ENCODE measurements around the gene POU2AF2. TPM values are rescaled to one million over a fixed set of nuclear protein-coding genes. Genes with fewer than 3 reads are reported as not detected.

POU2AF2 gene
- total and polyA plus RNA-seq, 2 of the 8 experiments (the other 6 are each of a cell fraction or from before 2014, with no cell fraction given) = not detected

DNA sequence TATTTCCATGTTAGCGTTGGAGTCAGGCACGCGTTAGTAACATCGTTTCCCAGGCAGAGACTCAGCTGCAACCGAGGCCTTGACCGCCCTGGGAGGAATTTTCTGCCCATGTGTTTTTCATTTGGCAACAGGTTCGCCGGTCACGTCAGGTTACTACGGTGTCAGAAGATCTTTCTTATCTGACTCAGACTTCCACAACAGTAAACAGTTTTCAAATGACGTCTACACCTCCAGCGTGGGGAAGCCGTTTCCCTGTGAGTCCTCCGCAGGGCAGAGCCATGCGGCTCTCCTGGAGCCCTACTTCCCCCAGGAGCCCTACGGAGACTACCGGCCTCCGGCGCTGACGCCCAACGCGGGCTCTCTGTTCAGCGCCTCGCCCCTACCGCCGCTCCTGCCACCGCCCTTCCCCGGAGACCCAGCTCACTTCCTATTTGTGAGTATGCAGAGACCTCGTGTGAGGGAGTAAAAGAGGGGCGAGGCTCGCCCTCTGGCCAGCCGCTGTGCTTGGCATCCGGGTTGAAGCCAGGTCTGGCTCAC lies 38.5 kb downstream of the POU2AF2 start:
- no peaks in the 10 kb centered on the region for H3K23me2 ChIP-seq (ENCODE audit: low read depth, low read length)

More for the DNA sequence above, 38.5 kb downstream of the POU2AF2 start:
- Histone ChIP-seq H4K91ac (replicated peaks; ENCODE audit: insufficient read length, low read length) (no peak overlapping the region), H3K4me3 (ENCODE audit: extremely low read depth in 1 of 4, insufficient read depth in 2 of 4, low read depth in 3 of 4, low read length in 4 of 4) (no peak overlapping the region), H3K27ac (ENCODE audit: low read depth, low read length) (no peak overlapping the region), H2BK15ac (ENCODE audit: low read length) (no peak overlapping the region), H4K8ac (ENCODE audit: extremely low read depth, insufficient read depth, low read length) (no peak overlapping the region), H2AFZ (ENCODE audit: low read length) (no peak overlapping the region; the same call in 1 of the 2 replicates), H3K4me1 (replicated peaks in 1 of 4; ENCODE audit: control insufficient read depth in 3 of 4, insufficient read depth in 4 of 4, low read length in 3 of 4) (peaks cover 0 to 3% (median 0%) of the 10 kb centered on the region in 4 experiments; a peak in 2 of 7 replicates), H3K79me2 (ENCODE audit: control insufficient read depth in 1 of 2, insufficient read depth in 2 of 2, low read length in 2 of 2) (no peaks in the 10 kb centered on the region), H3K18ac (ENCODE audit: extremely low read depth, low read length) (no peak overlapping the region), H4K5ac (ENCODE audit: insufficient read length, low read depth, low read length) (no peak overlapping the region), H2AK5ac (ENCODE audit: low read depth, low read length) (no peak overlapping the region), H3K23ac (ENCODE audit: insufficient read length) (no peak overlapping the region), H3K79me1 (ENCODE audit: low read depth, low read length) (no peaks in the 10 kb centered on the region), H2BK5ac (ENCODE audit: low read depth, low read length) (no peak overlapping the region), H3K14ac (ENCODE audit: insufficient read length) (no peak overlapping the region), H3K4ac (replicated peaks; ENCODE audit: insufficient read length, low read depth, low read length) (no peak overlapping the region), H3K9me3 (ENCODE audit: insufficient read depth in 2 of 2, low read depth in 1 of 2, low read length in 1 of 2) (no peaks in the 10 kb centered on the region), H3K27me3 (replicated peaks in 1 of 4; ENCODE audit: control insufficient read depth in 3 of 4, extremely low read depth in 1 of 4, insufficient read depth in 3 of 4, low read length in 3 of 4) (no peaks in the 10 kb centered on the region), H3K56ac (replicated peaks; ENCODE audit: insufficient read length, low read depth, low read length) (no peak overlapping the region), H3K4me2 (ENCODE audit: insufficient read depth in 1 of 2, low read depth in 2 of 2, low read length in 2 of 2) (no peak overlapping the region), H2BK12ac (ENCODE audit: low read depth, low read length) (no peak overlapping the region), H2BK120ac (replicated peaks; ENCODE audit: low read depth, low read length) (no peak overlapping the region), H3K36me3 (ENCODE audit: control insufficient read depth in 2 of 4, insufficient read depth in 4 of 4, low read length in 3 of 4) (no peaks in the 10 kb centered on the region), H4K20me1 (replicated peaks in 1 of 2; ENCODE audit: control insufficient read depth in 1 of 2, insufficient read depth in 2 of 2, low read length in 2 of 2) (no peaks in the 10 kb centered on the region), H2BK20ac (ENCODE audit: low read length) (no peak overlapping the region), H3K9ac (replicated peaks in 1 of 4; ENCODE audit: extremely low read depth in 1 of 4, low read depth in 3 of 4, low read length in 3 of 4) (no peak overlapping the region)
- no peak for FAIRE-seq
- no peak for TF ChIP-seq RXRA (IDR thresholded peaks at IDR 0.05; ENCODE audit: insufficient read depth, low read depth, low read length)
- POLR2A ChIA-PET (ENCODE audit: partially characterized antibody) = interaction anchor here (1.4 to 1.6 kb wide), 2 partner anchors 16 to 152 kb away, joined by 3 to 4 read pairs; no protein-coding TSS in a partner anchor
- DNase-seq (ENCODE audit: low read depth in 1 of 2, low spot score in 2 of 2) = no peak
- WGBS, 2 experiments (ENCODE audit: extremely low coverage in 1 of 2, insufficient coverage in 1 of 2, insufficient read length in 1 of 2, insufficient replicate concordance in 2 of 2, low coverage in 1 of 2, low lambda C conversion rate in 2 of 2, missing lambda C conversion rate in 1 of 2) = 91% methylated on average over 33 of the region's 33 CpGs; no CpG with 5 or more reads in 1 of the 2 experiments
- CTCF ChIA-PET (ENCODE audit: partially characterized antibody) = interaction anchor here (0.6 to 16.7 kb wide), 29 partner anchors 12 to 1590 kb away, joined by 3 to 484 read pairs (median 4); partner anchors contain the start of gene POU2AF1

Measured in H1 (cell line).